ENCODE results near the gene NUF2. TPM values are rescaled to one million over a fixed set of nuclear protein-coding genes. Genes with fewer than 3 reads are reported as not detected.

NUF2 gene
- total RNA-seq, 4 donors from 2014 or later, result 0.44 to 2.2 TPM; not detected in 2

- Histone ChIP-seq H3K27me3 (no peaks in the 10 kb centered on the region), H3K27ac (peak overlapping the region in 1 of 3 donors; percentile 33), H3K36me3 (no peaks in the 10 kb centered on the region), H3K9me3 (no peaks in the 10 kb centered on the region), H3K4me3 (replicated peaks in 1 of 3) (no peak overlapping the region), H3K4me1 (peaks cover 0 to 24% of the 10 kb centered on the region in 2 donors)
- intact Hi-C loops (cut with DNase I), result no loop called here
- WGBS, 2 donors, result 67 to 70% methylated on average over 3 of the region's 3 CpGs
- TF ChIP-seq CTCF (IDR thresholded peaks at IDR 0.05) (no peak), POLR2A (IDR thresholded peaks at IDR 0.05) (no peak)
- no peak for DNase-seq
Measured at GRCh38 chr1:163401211-163401610, 79.5 kb downstream of the NUF2 start.

Other genes starting within 250 kb of the NUF2 start
- 100 to 1,000 TPM in 2 of 4 donors, 10 to 100 TPM in 2; 72.3 to 532 (median 103) TPM for gene RGS5, start 119.0 kb upstream of the NUF2 start, total RNA-seq